ENCODE data around the gene UROS. TPM values are rescaled to one million over a fixed set of nuclear protein-coding genes. Genes with fewer than 3 reads are reported as not detected.

Gene UROS
- polyA plus RNA-seq, 3 donors from 2014 or later: 73.6 to 118 (median 95.1) TPM

DNA sequence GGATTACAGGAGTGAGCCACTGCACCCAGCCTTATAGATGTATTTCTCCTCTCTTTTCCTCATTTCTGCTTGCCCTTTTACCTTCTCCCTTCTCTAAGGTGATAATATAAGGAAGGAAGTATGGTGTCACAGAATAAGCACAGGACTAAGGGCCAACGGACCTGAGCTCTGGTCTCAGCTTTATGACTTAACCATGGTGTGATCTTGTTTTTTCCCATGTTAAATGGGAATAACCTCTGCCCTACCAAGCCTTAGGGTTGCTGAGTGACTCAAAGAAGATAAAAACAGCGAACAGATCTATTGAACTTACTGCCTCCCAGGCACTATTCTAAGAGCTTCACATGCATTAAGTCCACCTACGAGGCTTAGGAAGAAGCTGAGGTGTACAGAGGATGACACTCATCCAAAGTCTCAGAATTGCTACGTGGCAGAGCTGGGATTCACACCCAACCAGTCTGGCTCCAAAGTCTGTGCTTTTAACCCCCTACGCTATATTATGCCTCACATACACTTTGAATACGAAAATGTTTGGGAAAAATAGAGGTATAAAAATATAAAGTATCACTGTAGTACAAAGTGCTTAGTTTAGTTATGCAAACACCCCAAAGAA lies 5.6 kb downstream of the UROS start:
- no peak overlapping the region for H3K4me3 Mint-ChIP-seq
- peaks cover 0 to 1% of the 10 kb centered on the region in 2 donors for H3K4me1 Mint-ChIP-seq
- peaks cover 14 to 30% (median 20%) of the 10 kb centered on the region in 3 donors for H3K36me3 Mint-ChIP-seq
- no peaks in the 10 kb centered on the region for H3K9me3 Mint-ChIP-seq
- DNase-seq: no peak
- H3K27me3 Mint-ChIP-seq (ENCODE audit: low read depth in 3 of 3): peaks cover 0 to 4% (median 3%) of the 10 kb centered on the region in 3 donors
- H3K27ac Mint-ChIP-seq: no peak overlapping the region

DNA sequence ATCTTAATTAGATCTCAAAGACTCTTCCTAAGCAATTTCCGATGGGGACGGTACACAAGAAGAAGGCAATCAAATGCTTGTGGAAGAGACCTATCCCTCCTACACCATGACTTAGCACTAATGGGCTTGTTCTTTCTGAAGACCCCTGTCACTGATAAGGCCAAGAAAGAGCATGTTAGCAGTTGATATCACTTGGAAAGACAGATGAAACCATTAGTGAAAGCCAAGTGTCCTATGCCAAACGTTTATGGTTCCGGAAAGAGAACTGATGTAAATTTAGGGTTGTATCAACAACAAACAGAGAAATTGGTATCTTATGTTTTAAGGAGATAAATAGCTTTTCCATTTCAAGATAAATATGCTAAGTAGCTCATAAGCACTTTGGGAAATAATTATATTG lies 6.5 kb downstream of the UROS start:
- Mint-ChIP-seq H3K4me1 (no peaks in the 10 kb centered on the region), H3K27ac (no peak overlapping the region), H3K27me3 (ENCODE audit: low read depth in 3 of 3) (peaks cover 0 to 2% (median 0%) of the 10 kb centered on the region in 3 donors), H3K9me3 (no peaks in the 10 kb centered on the region), H3K4me3 (no peak overlapping the region), H3K36me3 (peaks cover 14 to 34% (median 24%) of the 10 kb centered on the region in 3 donors)
- no peak for DNase-seq

DNA sequence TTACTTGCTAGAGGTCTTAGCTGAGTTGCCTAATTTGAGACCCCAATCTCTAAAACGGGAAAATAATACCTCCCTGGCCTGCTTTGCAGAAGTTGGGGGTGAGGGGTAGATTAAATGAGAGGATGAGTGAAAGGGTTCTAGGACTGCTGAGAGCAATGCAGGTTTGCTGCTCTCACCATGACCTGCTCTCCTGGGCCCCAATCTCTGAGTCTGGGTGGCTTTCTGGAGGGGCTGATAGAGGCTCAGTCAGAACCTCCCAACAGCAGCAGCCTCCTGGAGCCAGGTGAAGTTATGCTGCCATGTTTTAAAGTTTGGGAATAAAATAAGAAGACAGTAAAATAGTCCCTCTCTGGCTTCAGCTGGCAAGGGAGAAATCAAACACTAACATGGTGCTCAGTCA lies 7.3 kb downstream of the UROS start:
- Mint-ChIP-seq H3K36me3 (peaks cover 17 to 38% (median 28%) of the 10 kb centered on the region in 3 donors), H3K4me1 (no peaks in the 10 kb centered on the region), H3K4me3 (no peak overlapping the region), H3K27ac (no peak overlapping the region), H3K27me3 (ENCODE audit: low read depth in 3 of 3) (peaks cover 0 to 2% (median 0%) of the 10 kb centered on the region in 3 donors), H3K9me3 (no peaks in the 10 kb centered on the region)
- DNase-seq: no peak

DNA sequence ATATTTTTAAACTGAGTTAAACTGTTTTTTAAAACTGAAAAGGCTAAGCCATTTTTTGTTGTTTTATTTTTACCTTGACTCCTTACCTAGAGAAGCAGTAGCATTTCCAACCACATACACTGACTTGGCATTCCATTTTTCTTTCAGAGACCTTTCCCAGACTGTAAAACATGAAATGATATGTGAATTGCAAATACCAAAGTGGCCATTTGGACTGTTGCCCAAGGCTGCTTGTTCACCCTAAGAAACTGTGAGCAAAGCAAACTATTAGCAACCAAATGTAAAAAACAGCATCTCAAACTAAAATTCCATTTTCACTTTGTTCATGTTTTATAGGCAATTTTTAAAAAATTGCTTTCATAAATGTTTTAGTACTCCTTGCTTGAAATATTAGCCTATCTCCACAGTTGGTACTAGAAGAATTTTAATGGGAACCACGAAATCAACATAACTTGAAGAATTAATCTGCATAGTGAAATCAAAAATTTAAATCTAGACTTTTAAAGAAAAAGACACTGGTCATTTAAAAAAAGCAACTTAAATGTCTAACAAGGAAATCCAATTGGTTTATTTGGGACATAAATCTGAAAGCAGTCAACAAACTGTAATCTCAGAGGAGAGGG lies 10.8 kb downstream of the UROS start:
- peaks cover 16 to 17% of the 10 kb centered on the region in 2 donors for H3K4me1 Mint-ChIP-seq
- peaks cover 34 to 56% (median 37%) of the 10 kb centered on the region in 3 donors for H3K36me3 Mint-ChIP-seq
- no peak overlapping the region for H3K27ac Mint-ChIP-seq
- no peak for DNase-seq
- H3K27me3 Mint-ChIP-seq (ENCODE audit: low read depth in 3 of 3): peaks cover 0 to 2% (median 0%) of the 10 kb centered on the region in 3 donors
- no peak overlapping the region for H3K4me3 Mint-ChIP-seq
- H3K9me3 Mint-ChIP-seq: no peaks in the 10 kb centered on the region

DNA sequence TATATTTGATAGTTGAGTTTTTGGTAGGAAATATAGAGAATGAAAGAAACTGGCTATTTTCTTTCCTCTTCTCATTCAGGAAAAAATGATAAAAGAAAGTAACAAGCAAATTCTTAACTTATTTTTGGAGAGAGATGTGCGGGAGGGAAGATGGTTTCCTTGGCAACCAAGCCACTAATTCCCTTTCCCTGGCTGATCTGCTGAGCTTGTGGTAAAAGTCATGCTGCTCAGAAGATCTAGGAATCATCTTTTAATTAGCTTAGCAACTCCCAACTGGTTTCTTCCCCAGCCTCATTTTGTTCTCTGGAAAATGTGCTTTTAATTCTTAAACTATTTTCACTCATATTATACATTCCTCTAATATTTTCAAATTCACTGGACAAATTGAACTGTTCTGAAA lies 11.8 kb downstream of the UROS start:
- DNase-seq: no peak
- Mint-ChIP-seq H3K27me3 (ENCODE audit: low read depth in 3 of 3) (no peaks in the 10 kb centered on the region), H3K36me3 (peaks cover 41 to 66% (median 47%) of the 10 kb centered on the region in 3 donors), H3K9me3 (no peaks in the 10 kb centered on the region), H3K4me1 (peaks cover 17 to 22% of the 10 kb centered on the region in 2 donors), H3K27ac (no peak overlapping the region), H3K4me3 (no peak overlapping the region)

DNA sequence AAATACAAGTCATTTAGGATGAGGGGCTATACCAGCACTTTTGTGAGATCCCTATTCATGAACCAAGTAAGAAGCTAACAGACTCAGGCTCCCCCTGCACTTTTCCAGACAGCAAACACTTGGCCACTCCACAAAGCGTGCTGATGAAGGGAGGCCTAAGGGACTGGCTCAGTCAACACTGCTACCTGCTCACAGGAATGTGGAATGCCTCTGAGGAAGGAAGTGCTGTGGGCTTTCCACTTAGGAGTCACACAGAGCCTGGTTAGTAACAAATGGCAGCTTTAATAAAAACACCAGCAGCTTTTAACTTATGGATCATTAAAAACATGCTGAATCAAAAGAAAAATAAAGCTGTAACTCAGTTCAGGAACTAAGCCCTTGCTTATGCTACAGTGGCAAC lies 15.0 kb downstream of the UROS start:
- peak overlapping the region in 4 of 6 donors; percentile 3 to 81 (median 62) for H3K27ac Mint-ChIP-seq
- H3K36me3 Mint-ChIP-seq: peaks cover 27 to 59% (median 52%) of the 10 kb centered on the region in 3 donors
- no peaks in the 10 kb centered on the region for H3K9me3 Mint-ChIP-seq
- no peaks in the 10 kb centered on the region for H3K27me3 Mint-ChIP-seq (ENCODE audit: low read depth in 3 of 3)
- no peak overlapping the region for H3K4me3 Mint-ChIP-seq
- peaks cover 17 to 22% of the 10 kb centered on the region in 2 donors for H3K4me1 Mint-ChIP-seq
- no peak for DNase-seq

DNA sequence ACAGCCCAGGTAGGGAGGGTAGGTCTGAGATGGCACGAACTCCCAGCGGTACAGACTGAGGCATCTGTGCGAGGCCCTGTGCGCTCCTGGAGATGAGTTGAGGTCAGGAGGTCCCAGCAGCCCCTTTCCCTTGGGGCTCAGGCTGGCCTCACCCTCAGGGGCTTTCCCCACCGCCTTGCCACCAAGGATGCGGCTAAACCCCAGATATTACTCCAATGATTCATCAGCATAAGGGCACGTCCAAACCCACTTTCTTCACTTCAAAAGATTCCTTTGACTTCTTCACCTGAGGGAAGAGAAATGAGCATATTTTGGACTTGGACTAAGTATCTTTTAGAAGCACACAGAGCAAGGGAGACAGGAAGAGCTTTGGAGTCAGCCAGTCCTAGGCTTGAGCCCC lies 20.3 kb downstream of the UROS start:
- Mint-ChIP-seq H3K4me3 (no peak overlapping the region), H3K4me1 (peaks cover 6 to 11% of the 10 kb centered on the region in 2 donors), H3K27me3 (ENCODE audit: low read depth in 3 of 3) (peaks cover 0 to 2% (median 0%) of the 10 kb centered on the region in 3 donors), H3K9me3 (no peaks in the 10 kb centered on the region), H3K36me3 (peaks cover 12 to 55% (median 29%) of the 10 kb centered on the region in 3 donors), H3K27ac (peak overlapping the region in 1 of 6 donors; percentile 40)
- no peak for DNase-seq

DNA sequence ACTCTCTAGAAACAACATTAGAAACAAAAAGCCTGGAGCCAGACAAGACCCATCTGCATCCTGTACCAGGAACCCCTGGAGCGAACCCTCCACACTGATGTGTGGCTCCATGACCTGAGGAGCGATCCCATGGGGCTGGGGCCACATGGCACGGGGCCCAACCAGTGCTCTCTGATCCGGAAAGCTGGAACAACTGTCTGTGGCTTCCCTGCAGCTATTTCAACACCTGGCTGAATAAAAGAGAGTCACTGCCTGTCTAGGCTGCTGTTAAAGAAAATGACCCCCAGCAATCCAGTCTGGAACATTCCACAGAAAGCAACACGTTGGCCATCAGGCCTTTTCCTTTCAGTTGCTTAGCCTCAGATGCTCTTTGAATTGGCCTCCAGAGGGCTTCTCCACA lies 20.9 kb downstream of the UROS start:
- Mint-ChIP-seq H3K4me3 (no peak overlapping the region), H3K9me3 (no peaks in the 10 kb centered on the region), H3K4me1 (peaks cover 0 to 5% of the 10 kb centered on the region in 2 donors), H3K27ac (no peak overlapping the region), H3K36me3 (peaks cover 9 to 53% (median 31%) of the 10 kb centered on the region in 3 donors), H3K27me3 (ENCODE audit: low read depth in 3 of 3) (peaks cover 0 to 2% (median 0%) of the 10 kb centered on the region in 3 donors)
- no peak for DNase-seq

DNA sequence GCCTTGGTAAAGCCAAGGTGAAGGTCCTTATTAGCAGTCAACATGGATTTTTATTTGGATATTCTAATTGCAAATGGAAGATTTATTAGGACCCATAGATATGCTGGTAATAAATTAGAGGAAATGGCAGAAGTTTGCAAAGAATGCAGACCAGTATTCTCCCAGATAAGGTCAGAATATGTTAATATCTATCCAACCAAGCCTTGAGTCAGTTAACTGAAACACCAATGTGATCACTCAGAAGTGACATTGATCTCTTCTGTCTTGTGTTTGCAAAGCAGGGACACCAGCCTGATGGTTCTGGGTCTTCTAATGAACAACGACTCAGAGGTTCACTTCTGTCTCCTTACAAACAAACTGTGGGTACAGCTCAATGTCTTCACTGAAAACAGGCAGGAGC lies 21.5 kb downstream of the UROS start:
- Mint-ChIP-seq H3K27me3 (ENCODE audit: low read depth in 3 of 3) (peaks cover 0 to 2% (median 0%) of the 10 kb centered on the region in 3 donors), H3K9me3 (no peaks in the 10 kb centered on the region), H3K36me3 (peaks cover 6 to 53% (median 28%) of the 10 kb centered on the region in 3 donors), H3K27ac (no peak overlapping the region), H3K4me3 (no peak overlapping the region), H3K4me1 (no peaks in the 10 kb centered on the region)
- no peak for DNase-seq

DNA sequence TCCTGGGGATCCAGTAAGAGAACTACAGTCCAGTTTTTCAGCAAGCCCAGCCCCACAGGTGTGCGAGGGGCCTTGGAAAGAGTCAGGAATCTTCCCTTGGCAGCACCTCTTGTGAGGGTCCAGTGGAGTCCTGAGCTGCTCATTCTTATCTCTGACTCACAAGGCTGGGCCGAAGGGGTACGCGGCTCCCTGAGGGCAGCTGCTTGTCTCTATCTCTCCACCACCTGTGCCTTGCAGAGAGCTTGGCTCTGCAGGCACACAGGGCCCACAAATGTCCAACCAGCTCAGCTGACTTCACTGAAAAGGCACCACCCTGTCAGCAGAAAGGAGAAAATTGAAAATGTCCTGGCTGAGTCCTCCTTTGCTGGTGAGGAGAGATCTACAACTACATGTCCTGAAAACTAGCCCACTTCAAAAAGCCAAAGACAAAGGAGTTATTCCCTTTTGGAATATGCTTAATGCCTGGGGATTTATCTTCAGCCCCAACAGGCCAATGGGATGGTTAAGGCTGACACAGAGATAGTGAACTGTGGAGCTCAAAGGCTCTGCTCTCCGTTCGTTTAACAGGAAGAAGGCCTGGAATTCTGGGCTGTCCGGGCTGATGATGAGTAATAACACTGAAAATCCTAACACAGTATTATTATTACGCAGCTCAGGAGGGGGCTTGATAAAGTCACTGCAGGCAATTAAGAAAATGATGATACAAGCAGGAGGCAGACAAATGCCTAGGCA lies 23.4 kb downstream of the UROS start:
- Mint-ChIP-seq H3K4me3 (no peak overlapping the region), H3K27ac (no peak overlapping the region), H3K27me3 (ENCODE audit: low read depth in 3 of 3) (peaks cover 0 to 2% (median 0%) of the 10 kb centered on the region in 3 donors), H3K9me3 (no peaks in the 10 kb centered on the region), H3K36me3 (peaks cover 5 to 46% (median 11%) of the 10 kb centered on the region in 3 donors), H3K4me1 (peaks cover 0 to 3% of the 10 kb centered on the region in 2 donors)
- no peak for DNase-seq

DNA sequence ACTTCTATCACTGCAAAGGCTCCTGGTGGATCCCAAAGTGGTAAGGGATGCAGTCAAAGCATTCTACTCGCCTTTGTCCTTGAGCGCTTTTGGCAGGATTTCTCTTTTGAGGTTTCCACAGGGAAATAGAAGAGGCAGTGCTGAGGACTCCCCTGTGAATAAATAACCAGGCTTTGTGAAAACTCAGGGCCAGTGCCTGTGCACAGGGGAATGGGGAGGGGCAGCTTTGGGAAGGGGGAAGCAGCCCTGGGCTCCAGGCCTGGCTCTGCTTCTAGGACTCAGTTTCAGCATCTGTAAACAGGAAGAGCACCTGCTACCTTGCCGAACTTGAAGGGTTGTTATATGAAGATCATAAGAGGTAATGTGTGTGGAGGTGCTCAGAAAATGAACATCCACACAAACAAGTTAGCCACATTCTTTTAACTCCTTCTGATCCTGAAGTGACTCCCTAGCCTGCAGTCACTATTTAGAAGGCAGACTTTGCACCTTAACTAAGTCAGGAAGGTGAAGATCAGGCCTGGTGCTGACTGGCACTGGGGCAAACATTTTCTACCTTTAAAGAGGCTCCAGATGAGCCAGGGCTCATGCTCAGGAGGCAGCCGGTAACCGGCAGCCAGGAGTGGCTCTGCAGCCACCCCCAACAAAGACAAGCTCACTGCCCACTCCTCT lies 24.9 kb downstream of the UROS start:
- Mint-ChIP-seq H3K4me3 (no peak overlapping the region), H3K4me1 (peaks cover 6 to 9% of the 10 kb centered on the region in 2 donors), H3K36me3 (peaks cover 15 to 55% (median 16%) of the 10 kb centered on the region in 3 donors), H3K27ac (no peak overlapping the region), H3K9me3 (no peaks in the 10 kb centered on the region), H3K27me3 (ENCODE audit: low read depth in 3 of 3) (peaks cover 0 to 2% (median 0%) of the 10 kb centered on the region in 3 donors)
- no peak for DNase-seq

DNA sequence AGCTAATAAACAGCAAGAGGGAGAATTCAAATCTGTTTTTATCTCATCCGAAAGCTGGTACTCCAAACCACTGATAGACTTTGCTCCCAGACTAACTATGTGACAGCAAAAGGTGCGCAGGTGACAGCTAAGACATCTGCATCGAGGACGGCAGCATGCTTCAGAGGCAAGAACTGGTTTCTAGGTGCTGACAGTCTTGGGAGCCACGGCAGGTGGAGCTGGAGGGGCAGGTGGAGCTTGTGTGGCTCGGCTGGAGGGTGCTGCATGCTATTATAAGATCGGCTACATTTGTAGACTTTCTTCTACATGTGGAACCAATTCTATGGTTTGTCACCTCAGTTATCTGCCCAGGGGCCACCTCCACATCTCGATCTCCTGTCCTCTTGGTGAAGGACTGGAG lies 25.6 kb downstream of the UROS start:
- Mint-ChIP-seq H3K27me3 (ENCODE audit: low read depth in 3 of 3) (peaks cover 0 to 2% (median 2%) of the 10 kb centered on the region in 3 donors), H3K4me3 (no peak overlapping the region), H3K36me3 (peaks cover 15 to 52% (median 16%) of the 10 kb centered on the region in 3 donors), H3K9me3 (no peaks in the 10 kb centered on the region), H3K4me1 (peaks cover 12 to 16% of the 10 kb centered on the region in 2 donors), H3K27ac (no peak overlapping the region)
- no peak for DNase-seq

DNA sequence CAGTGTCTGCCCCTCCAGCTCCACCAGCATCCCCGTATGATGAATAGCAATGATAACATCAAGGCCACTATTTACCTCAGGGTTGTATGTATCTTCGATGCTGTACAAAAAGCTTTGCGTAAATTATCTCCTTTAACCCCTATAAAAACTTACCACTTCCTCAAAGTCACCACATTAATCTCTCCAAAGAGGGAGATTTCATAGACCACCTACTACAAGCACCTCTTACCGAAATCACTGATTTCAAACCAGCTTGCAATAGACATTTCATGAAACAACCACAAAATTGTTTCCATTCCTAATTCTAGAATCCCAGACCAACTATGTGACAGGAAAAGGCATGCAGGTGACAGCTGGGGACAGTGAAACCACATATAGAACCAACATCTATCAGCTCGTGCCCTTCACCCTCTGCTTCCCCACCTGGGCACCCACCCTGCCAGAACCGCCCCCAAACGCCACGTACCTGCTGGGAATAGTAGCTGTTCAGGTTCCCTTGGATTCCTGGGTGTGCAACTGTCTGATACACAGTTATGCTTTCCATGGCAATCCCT lies 27.3 kb downstream of the UROS start:
- H3K27ac Mint-ChIP-seq: peak overlapping the region in 3 of 6 donors; percentile 9 to 57 (median 11)

More for the DNA sequence above, 27.3 kb downstream of the UROS start:
- Mint-ChIP-seq H3K27me3 (ENCODE audit: low read depth in 3 of 3) (peaks cover 0 to 2% (median 2%) of the 10 kb centered on the region in 3 donors), H3K4me3 (no peak overlapping the region), H3K9me3 (no peaks in the 10 kb centered on the region), H3K4me1 (peaks cover 20 to 30% of the 10 kb centered on the region in 2 donors), H3K36me3 (peaks cover 16 to 54% (median 22%) of the 10 kb centered on the region in 3 donors)
- DNase-seq: no peak
